T47D (cell line): Measurements from ENCODE around the gene SIGLEC8.
A peak's percentile ranks its signal among the peaks of the same experiment; 100 is the strongest.
"Not testable (repeated sequence)": the region's sequence is repeated elsewhere in the genome, so short reads cannot be mapped to it uniquely, and the experiment has no call there.

Source experiments
- DNase-seq, 2 experiments: peaks; one replicate each; pipeline versions ENCODE4 v3.0.0 to v3.0.0-alpha.2; 2011 to 2012; ENCODE audit warnings: low read depth in 1 of 2, low spot score in 1 of 2
- JUND ChIP-seq: IDR thresholded peaks from 2 replicates; pipeline ENCODE4 v1.6.1; 2012; ENCODE audit warnings: low read depth
- in situ Hi-C: cut with HindIII; loops from 2 replicates; pipeline ENCODE4 v1.10.0; 2016; ENCODE audit warnings: low sequenced_read_pairs, low pct_unique_long_range_greater_than_20kb

Gene SIGLEC8

GRCh38 chr19:51422053-51422448 lies 36.2 kb downstream of the SIGLEC8 start:
- in situ Hi-C loops, result no loop called here
- DNase-seq, result peak; percentile 46 to 86
- no peak for TF ChIP-seq JUND

GRCh38 chr19:51421229-51422052 lies 36.8 kb downstream of the SIGLEC8 start:
- no peak for TF ChIP-seq JUND
- in situ Hi-C loops, result no loop called here
- no peak for DNase-seq

- in situ Hi-C loops, DNase-seq: not testable (repeated sequence)
Measured at GRCh38 chr19:51420511-51420910, 37.7 kb downstream of the SIGLEC8 start.

- in situ Hi-C loops, result no loop called here
- TF ChIP-seq JUND, result no peak
- no peak for DNase-seq
Measured at GRCh38 chr19:51418707-51419106, 39.5 kb downstream of the SIGLEC8 start.

- no peak for DNase-seq
- TF ChIP-seq JUND, result no peak
- in situ Hi-C loops, result no loop called here
Measured at GRCh38 chr19:51417810-51418157, 40.5 kb downstream of the SIGLEC8 start.

- DNase-seq, result no peak
- TF ChIP-seq JUND, result no peak
- in situ Hi-C loops, result no loop called here
Measured at GRCh38 chr19:51417107-51417809, 41.0 kb downstream of the SIGLEC8 start, which contains the start of gene SIGLEC10. Gene SIGLEC10 (minus strand): TSS chr19:51417642. CDS start chr19:51417581, 61 bp downstream.

GRCh38 chr19:51416422-51416821 lies 41.8 kb downstream of the SIGLEC8 start:
- in situ Hi-C loops, DNase-seq: not testable (repeated sequence)

- TF ChIP-seq JUND, result no peak
- in situ Hi-C loops, result no loop called here
- DNase-seq, result no peak
Measured at GRCh38 chr19:51415187-51415586, 43.1 kb downstream of the SIGLEC8 start.

- TF ChIP-seq JUND, result no peak
- no peak for DNase-seq
- in situ Hi-C loops, result no loop called here
Measured at GRCh38 chr19:51410950-51411748, 47.1 kb downstream of the SIGLEC8 start.

GRCh38 chr19:51407511-51408131 lies 50.6 kb downstream of the SIGLEC8 start:
- DNase-seq, result peak in 1 of 2 experiments; percentile 55
- TF ChIP-seq JUND, result no peak
- in situ Hi-C loops, result no loop called here

GRCh38 chr19:51402117-51402516 lies 56.1 kb downstream of the SIGLEC8 start:
- no peak for TF ChIP-seq JUND
- DNase-seq, result no peak
- in situ Hi-C loops, result no loop called here
